Central memory CD8-positive, alpha-beta T cell (primary cell): Measurements from ENCODE around the gene COL26A1.
"Not testable (repeated sequence)": the region's sequence is repeated elsewhere in the genome, so short reads cannot be mapped to it uniquely, and the experiment has no call there.

ENCODE experiments used
- ATAC-seq: fragments of 150-1000 bp; cut with Tn5 transposase; replicated peaks from 2 replicates; pipeline ENCODE4 v1.10.0; 2022; ENCODE audit warnings: mild to moderate bottlenecking, moderate FRiP score, moderate number of reproducible peaks; ENCODE audit not compliant: poor library complexity, severe bottlenecking; ENCODE audit errors: extremely low read depth
- DNase-seq, 2 donors: peaks; one replicate each; pipeline ENCODE4 v3.0.0; 2021; ENCODE audit warnings: low spot score in 2 of 2
- H3K27ac Mint-ChIP-seq: one replicate; pipeline ENCODE4 v1.8.0; 2022; ENCODE audit warnings: low read depth, mild to moderate bottlenecking, moderate library complexity, mixed read lengths
- H3K27me3 Mint-ChIP-seq: one replicate; pipeline ENCODE4 v1.8.0; 2022; ENCODE audit warnings: mixed read lengths
- H3K36me3 Mint-ChIP-seq: one replicate; pipeline ENCODE4 v1.8.0; 2022; ENCODE audit warnings: mild to moderate bottlenecking, moderate library complexity, mixed read lengths; ENCODE audit not compliant: insufficient read depth
- H3K4me1 Mint-ChIP-seq: one replicate; pipeline ENCODE4 v1.8.0; 2022; ENCODE audit warnings: mixed read lengths
- H3K4me3 Mint-ChIP-seq: one replicate; pipeline ENCODE4 v1.8.0; 2022; ENCODE audit warnings: mild to moderate bottlenecking, moderate library complexity, mixed read lengths
- H3K9me3 Mint-ChIP-seq: one replicate; pipeline ENCODE4 v1.8.0; 2022; ENCODE audit warnings: mixed read lengths

The COL26A1 gene

DNA sequence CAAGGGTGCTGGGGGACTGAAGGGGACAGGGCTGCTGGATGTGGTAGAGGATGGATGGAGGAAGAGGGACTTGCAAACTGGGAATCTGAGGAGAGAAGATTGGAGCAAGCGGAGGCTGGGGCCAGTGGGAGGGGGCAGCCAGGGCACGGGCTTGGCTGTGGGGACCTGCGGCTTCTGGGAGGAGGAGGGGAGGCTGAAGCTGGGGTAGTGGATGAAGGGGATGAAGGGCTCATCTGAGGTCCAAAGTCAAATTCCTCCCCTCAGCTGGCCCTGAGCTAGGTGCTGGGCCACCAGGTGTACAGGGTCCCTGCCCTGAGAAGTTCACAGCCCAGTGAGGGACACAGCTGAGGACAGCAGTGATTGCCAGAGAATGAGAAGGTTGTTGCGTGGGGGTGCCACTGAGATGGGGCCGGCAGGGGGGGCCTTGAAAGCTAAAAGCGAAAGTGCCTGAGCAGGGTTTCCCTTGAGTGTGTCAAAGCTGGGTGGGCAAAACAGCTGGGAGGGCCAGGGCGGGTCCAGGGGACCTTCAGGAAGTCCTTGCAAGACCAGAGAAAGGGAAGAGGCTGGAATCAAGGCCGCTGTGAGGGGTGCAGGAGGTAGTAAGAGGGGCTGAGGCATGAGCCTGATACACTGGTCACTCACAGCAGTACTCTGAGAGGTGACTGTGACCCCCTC is 191.2 kb downstream of the COL26A1 start:
- H3K4me1 Mint-ChIP-seq, result no peaks in the 10 kb centered on the region
- H3K9me3 Mint-ChIP-seq, result no peaks in the 10 kb centered on the region
- no peak overlapping the region for H3K27ac Mint-ChIP-seq
- no peak overlapping the region for H3K4me3 Mint-ChIP-seq
- ATAC-seq, result no peak
- H3K27me3 Mint-ChIP-seq, result peaks cover 19% of the 10 kb centered on the region
- no peaks in the 10 kb centered on the region for H3K36me3 Mint-ChIP-seq
- DNase-seq, result no peak

- Mint-ChIP-seq H3K27me3 (peaks cover 13% of the 10 kb centered on the region), H3K4me3 (no peak overlapping the region), H3K36me3 (no peaks in the 10 kb centered on the region), H3K4me1 (no peaks in the 10 kb centered on the region), H3K9me3 (no peaks in the 10 kb centered on the region), H3K27ac (no peak overlapping the region)
- ATAC-seq (no peak), DNase-seq (no peak)
Observed at GRCh38 chr7:101554584-101555268, 192.1 kb downstream of the COL26A1 start.

- DNase-seq (no peak), ATAC-seq (no peak)
- Mint-ChIP-seq H3K27ac (no peak overlapping the region), H3K9me3 (no peaks in the 10 kb centered on the region), H3K27me3 (peaks cover 12% of the 10 kb centered on the region), H3K36me3 (no peaks in the 10 kb centered on the region), H3K4me1 (no peaks in the 10 kb centered on the region), H3K4me3 (no peak overlapping the region)
Observed at GRCh38 chr7:101555269-101555920, 192.7 kb downstream of the COL26A1 start.

DNA sequence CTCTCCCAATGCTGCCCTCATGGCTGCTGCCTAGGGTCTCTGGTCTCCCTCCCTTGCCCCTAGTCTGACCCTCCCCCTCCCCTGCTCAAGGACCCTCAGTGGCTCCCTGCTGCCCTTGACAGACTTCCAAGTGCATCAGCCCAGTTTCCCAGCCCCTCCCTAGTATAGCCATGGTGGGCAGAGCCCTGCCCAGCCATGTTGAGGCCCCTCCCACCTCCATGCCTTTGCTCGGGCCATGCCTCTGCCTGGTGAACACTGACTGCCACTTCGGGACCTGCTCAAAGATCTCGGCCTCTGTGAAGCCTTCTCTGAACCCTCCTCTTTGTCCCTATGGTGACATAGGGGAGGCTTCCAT is 193.2 kb downstream of the COL26A1 start:
- Mint-ChIP-seq H3K36me3 (no peaks in the 10 kb centered on the region), H3K9me3 (no peaks in the 10 kb centered on the region), H3K27me3 (peaks cover 17% of the 10 kb centered on the region), H3K27ac (no peak overlapping the region), H3K4me1 (no peaks in the 10 kb centered on the region), H3K4me3 (no peak overlapping the region)
- ATAC-seq, result no peak
- no peak for DNase-seq

DNA sequence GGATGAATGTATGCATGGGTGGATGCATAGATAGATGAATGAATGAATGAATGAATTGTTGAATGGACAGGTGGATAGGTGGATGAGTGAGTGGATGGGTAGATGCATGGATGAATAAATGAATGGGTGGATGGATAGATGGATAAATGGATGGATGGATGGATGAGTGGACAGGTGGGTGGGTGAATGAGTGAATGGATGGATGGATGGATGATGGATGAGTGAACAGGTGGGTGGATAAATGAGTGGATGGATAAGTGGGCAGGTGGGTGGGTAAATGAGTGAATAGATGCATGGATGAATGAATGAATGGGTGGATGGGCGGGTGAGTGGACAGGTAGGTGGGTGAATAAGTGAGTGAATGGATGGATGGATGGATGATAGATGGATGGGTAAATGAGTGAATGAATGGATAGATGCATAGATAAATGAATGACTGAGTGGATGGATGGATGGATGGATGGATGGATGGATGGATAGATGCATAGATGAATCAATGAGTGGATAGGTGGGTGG is 193.8 kb downstream of the COL26A1 start:
- Mint-ChIP-seq H3K9me3 (no peaks in the 10 kb centered on the region), H3K4me1 (no peaks in the 10 kb centered on the region)

GRCh38 chr7:101557421-101557820 is 194.7 kb downstream of the COL26A1 start:
- no peaks in the 10 kb centered on the region for H3K9me3 Mint-ChIP-seq
- DNase-seq (no peak), ATAC-seq (no peak)
- peaks cover 31% of the 10 kb centered on the region for H3K27me3 Mint-ChIP-seq
- H3K36me3 Mint-ChIP-seq, result no peaks in the 10 kb centered on the region
- H3K27ac Mint-ChIP-seq, result no peak overlapping the region
- H3K4me1 Mint-ChIP-seq, result no peaks in the 10 kb centered on the region
- H3K4me3 Mint-ChIP-seq, result no peak overlapping the region

More for the DNA sequence above, 193.8 kb downstream of the COL26A1 start:
- Mint-ChIP-seq H3K4me3 (no peak overlapping the region), H3K27ac (no peak overlapping the region), H3K36me3 (no peaks in the 10 kb centered on the region), H3K27me3 (peaks cover 23% of the 10 kb centered on the region)
- ATAC-seq (no peak), DNase-seq (no peak)

DNA sequence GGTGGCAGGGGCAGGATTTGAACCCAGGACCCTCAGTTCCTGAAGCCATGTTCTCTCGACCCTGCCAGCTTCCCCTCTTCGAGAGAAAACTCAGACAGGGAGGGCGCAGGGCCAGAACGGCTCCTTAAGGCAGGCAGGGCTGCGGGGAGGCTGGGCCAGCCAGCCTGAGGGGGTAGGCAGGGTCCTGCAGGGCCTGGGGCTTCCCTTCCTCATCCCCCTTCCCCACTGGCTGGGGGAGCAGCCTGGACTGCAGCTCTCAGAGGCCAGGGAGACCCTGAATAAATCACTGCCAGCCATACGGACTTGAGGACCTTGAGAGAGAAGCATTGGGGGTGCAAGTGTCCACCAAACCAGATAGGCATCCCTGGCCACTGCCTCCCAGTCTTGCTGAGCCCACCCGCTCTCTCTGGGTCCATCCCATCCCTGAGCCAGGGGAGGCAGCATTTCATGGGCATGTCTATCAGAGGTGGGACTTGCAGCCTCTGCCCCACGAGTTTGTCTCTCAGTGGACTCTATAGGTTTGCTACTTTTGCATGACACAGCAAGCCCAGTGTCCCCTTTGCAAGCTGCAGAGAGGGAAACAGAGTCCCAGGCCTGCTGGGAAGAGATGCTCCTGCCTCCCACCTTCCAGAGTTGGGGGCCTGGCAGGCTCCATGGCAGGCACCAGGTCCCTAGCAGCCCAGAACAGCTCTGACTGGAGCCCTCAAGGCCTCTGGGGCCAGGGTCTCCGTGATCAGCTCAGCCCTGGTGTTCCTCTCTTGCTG is 195.5 kb downstream of the COL26A1 start:
- H3K27ac Mint-ChIP-seq, result no peak overlapping the region
- no peaks in the 10 kb centered on the region for H3K4me1 Mint-ChIP-seq
- ATAC-seq (no peak), DNase-seq (no peak)
- H3K4me3 Mint-ChIP-seq, result no peak overlapping the region
- H3K27me3 Mint-ChIP-seq, result peaks cover 35% of the 10 kb centered on the region
- no peaks in the 10 kb centered on the region for H3K9me3 Mint-ChIP-seq
- no peaks in the 10 kb centered on the region for H3K36me3 Mint-ChIP-seq

- Mint-ChIP-seq H3K27me3 (peaks cover 31% of the 10 kb centered on the region), H3K4me1 (peaks cover under 1% of the 10 kb centered on the region), H3K9me3 (no peaks in the 10 kb centered on the region), H3K36me3 (no peaks in the 10 kb centered on the region), H3K4me3 (no peak overlapping the region), H3K27ac (no peak overlapping the region)
- ATAC-seq, result no peak
- no peak for DNase-seq
Observed at GRCh38 chr7:101558742-101559325, 196.2 kb downstream of the COL26A1 start.

DNA sequence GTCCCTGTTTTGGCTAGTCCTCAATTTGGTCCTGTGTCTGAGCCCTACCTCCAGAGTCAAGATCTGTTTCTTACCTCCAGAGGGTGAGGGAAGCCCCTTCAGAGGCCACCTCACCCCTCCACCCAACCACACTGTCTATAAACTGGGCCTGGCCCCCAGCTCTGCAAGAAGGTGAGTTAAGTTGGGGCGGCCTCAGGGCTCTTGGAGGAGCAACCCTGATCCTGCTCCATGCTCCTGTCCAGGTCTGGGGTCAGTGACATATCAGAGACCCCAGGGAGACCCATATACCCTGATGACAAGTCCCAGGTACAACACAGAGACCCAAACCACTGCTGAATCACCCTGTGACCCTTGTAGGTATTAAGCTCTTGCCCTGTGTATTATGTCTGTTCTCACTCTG is 196.9 kb downstream of the COL26A1 start:
- Mint-ChIP-seq H3K9me3 (no peaks in the 10 kb centered on the region), H3K36me3 (no peaks in the 10 kb centered on the region), H3K4me1 (peaks cover 5% of the 10 kb centered on the region), H3K27me3 (peaks cover 38% of the 10 kb centered on the region), H3K4me3 (no peak overlapping the region), H3K27ac (no peak overlapping the region)
- no peak for ATAC-seq
- no peak for DNase-seq

- not testable (repeated sequence) for H3K4me1 Mint-ChIP-seq, H3K4me3 Mint-ChIP-seq, DNase-seq, ATAC-seq, H3K9me3 Mint-ChIP-seq, H3K36me3 Mint-ChIP-seq, H3K27ac Mint-ChIP-seq
- peaks cover 40% of the 10 kb centered on the region for H3K27me3 Mint-ChIP-seq
Observed at GRCh38 chr7:101560021-101560420, 197.3 kb downstream of the COL26A1 start.

GRCh38 chr7:101560856-101561255 is 198.2 kb downstream of the COL26A1 start:
- no peaks in the 10 kb centered on the region for H3K9me3 Mint-ChIP-seq
- peaks cover 5% of the 10 kb centered on the region for H3K4me1 Mint-ChIP-seq
- H3K4me3 Mint-ChIP-seq, result no peak overlapping the region
- no peaks in the 10 kb centered on the region for H3K36me3 Mint-ChIP-seq
- DNase-seq (no peak), ATAC-seq (no peak)
- no peak overlapping the region for H3K27ac Mint-ChIP-seq
- H3K27me3 Mint-ChIP-seq, result peaks cover 46% of the 10 kb centered on the region

DNA sequence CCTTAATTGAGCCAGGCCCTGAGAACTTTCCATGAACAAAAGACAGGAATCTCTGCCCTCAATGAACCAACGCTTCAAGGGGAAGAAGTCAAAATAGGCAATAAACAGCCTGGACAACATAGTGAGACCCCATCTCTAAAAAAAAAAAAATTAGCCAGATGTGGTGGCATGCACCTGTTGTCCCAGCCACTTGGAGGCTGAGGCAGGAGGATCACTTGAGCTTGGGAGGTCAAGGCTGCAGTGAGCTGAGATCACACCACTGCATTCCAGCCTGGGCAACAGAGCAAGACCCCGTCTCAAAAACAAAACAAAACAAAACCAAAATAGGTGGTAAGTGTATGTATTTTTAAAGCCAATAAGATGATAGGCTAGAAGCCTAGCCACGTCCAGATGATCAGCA is 198.6 kb downstream of the COL26A1 start:
- ATAC-seq, result not testable (repeated sequence)

More for the DNA sequence above, 198.6 kb downstream of the COL26A1 start:
- not testable (repeated sequence) for H3K4me3 Mint-ChIP-seq, H3K4me1 Mint-ChIP-seq, H3K27ac Mint-ChIP-seq, H3K9me3 Mint-ChIP-seq, H3K36me3 Mint-ChIP-seq, DNase-seq
- peaks cover 51% of the 10 kb centered on the region for H3K27me3 Mint-ChIP-seq
